Liver (tissue), 9 donors: ENCODE results near the gene GPR156. TPM values are rescaled to one million over a fixed set of nuclear protein-coding genes. Genes with fewer than 3 reads are reported as not detected.

ENCODE experiments used
- DNase-seq: peaks from one replicate; pipeline ENCODE4 v3.0.0-alpha.2; 2017; ENCODE audit warnings: low spot score
- H3K27ac ChIP-seq, 2 donors: one replicate each; pipeline ENCODE4 v1.7.0; 2013; ENCODE audit warnings: inconsistent platforms in 2 of 2, low read length in 2 of 2, control low read depth in 1 of 2, low read depth in 1 of 2, mild to moderate bottlenecking in 1 of 2
- H3K27me3 ChIP-seq, 4 donors: one replicate each; pipeline versions ENCODE4 v1.6.1 to v1.7.0; 2013; ENCODE audit warnings: low read length in 3 of 4, inconsistent platforms in 1 of 4, mild to moderate bottlenecking in 1 of 4, moderate library complexity in 1 of 4; ENCODE audit not compliant: control insufficient read depth in 4 of 4, insufficient read depth in 4 of 4
- H3K36me3 ChIP-seq, 4 donors: one replicate each; pipeline versions ENCODE4 v1.6.1 to v1.7.0; 2013; ENCODE audit warnings: low read length in 3 of 4, mild to moderate bottlenecking in 3 of 4, low read depth in 1 of 4, moderate library complexity in 1 of 4; ENCODE audit not compliant: control insufficient read depth in 4 of 4, insufficient read depth in 3 of 4
- H3K4me1 ChIP-seq, 4 donors: one replicate each; pipeline versions ENCODE4 v1.6.1 to v1.7.0; 2013; ENCODE audit warnings: low read length in 3 of 4, mild to moderate bottlenecking in 3 of 4, moderate library complexity in 1 of 4; ENCODE audit not compliant: control insufficient read depth in 4 of 4, insufficient read depth in 4 of 4
- H3K4me3 ChIP-seq, 3 donors: one replicate each; pipeline versions ENCODE4 v1.6.1 to v1.7.0; 2013; ENCODE audit warnings: low read length in 3 of 3, control low read depth in 1 of 3, low read depth in 1 of 3, mild to moderate bottlenecking in 1 of 3
- H3K9ac ChIP-seq, 2 donors: one replicate each; pipeline ENCODE4 v1.7.0; 2013; ENCODE audit warnings: low read length in 2 of 2, mild to moderate bottlenecking in 2 of 2, moderate library complexity in 2 of 2, control low read depth in 1 of 2, low read depth in 1 of 2
- H3K9me3 ChIP-seq, 4 donors: one replicate each; pipeline versions ENCODE4 v1.6.1 to v1.7.0; 2013; ENCODE audit warnings: low read length in 3 of 4; ENCODE audit not compliant: control insufficient read depth in 4 of 4
- CTCF ChIP-seq: fragments of 150-350 bp; IDR thresholded peaks from 2 replicates; pipeline ENCODE4 v1.5.1; 2017; ENCODE audit warnings: improper control_type of control experiment, low read depth, low read length; ENCODE audit not compliant: missing input control
- EGR1 ChIP-seq, 2 donors: IDR thresholded peaks; 2 replicates each; pipeline ENCODE4 v1.6.1; 2016 to 2018; ENCODE audit warnings: antibody characterized with exemption in 2 of 2, low read depth in 2 of 2
- FOXA2 ChIP-seq: IDR thresholded peaks from 2 replicates; pipeline ENCODE4 v1.6.1; 2016; ENCODE audit warnings: antibody characterized with exemption
- GABPA ChIP-seq, 2 donors: IDR thresholded peaks in 1 of 2; conservative IDR thresholded peaks in 1 of 2; 2 replicates each; pipeline ENCODE4 v1.6.1; 2016; ENCODE audit warnings: antibody characterized with exemption in 2 of 2, mild to moderate bottlenecking in 1 of 2, moderate library complexity in 1 of 2
- HNF4A ChIP-seq, 2 donors: conservative IDR thresholded peaks; 2 replicates each; pipeline ENCODE4 v1.6.1; 2016; ENCODE audit warnings: antibody characterized with exemption in 2 of 2, mild to moderate bottlenecking in 2 of 2
- HNF4G ChIP-seq: IDR thresholded peaks from 2 replicates; pipeline ENCODE4 v1.6.1; 2016; ENCODE audit warnings: antibody characterized with exemption
- JUND ChIP-seq, 2 donors: IDR thresholded peaks; 2 replicates each; pipeline ENCODE4 v1.6.1; 2016; ENCODE audit warnings: antibody characterized with exemption in 2 of 2
- NR2F2 ChIP-seq: IDR thresholded peaks from 2 replicates; pipeline ENCODE4 v1.6.1; 2016; ENCODE audit warnings: antibody characterized with exemption
- RXRA ChIP-seq, 2 donors: IDR thresholded peaks; 2 replicates each; pipeline ENCODE4 v1.6.1; 2017 to 2018; ENCODE audit warnings: antibody characterized with exemption in 2 of 2, mild to moderate bottlenecking in 1 of 2
- SP1 ChIP-seq: IDR thresholded peaks from 2 replicates; pipeline ENCODE4 v1.6.1; 2018; ENCODE audit warnings: antibody characterized with exemption, mild to moderate bottlenecking
- TAF1 ChIP-seq: conservative IDR thresholded peaks from 2 replicates; pipeline ENCODE4 v1.6.1; 2016; ENCODE audit warnings: antibody characterized with exemption, mild to moderate bottlenecking
- YY1 ChIP-seq: IDR thresholded peaks from 2 replicates; pipeline ENCODE4 v1.6.1; 2016; ENCODE audit warnings: antibody characterized with exemption, mild to moderate bottlenecking
- WGBS: extraction: QIAGEN DNeasy Blood & Tissue Kit; methylation state at CpG from one replicate; pipeline ENCODE4 v1.1.7; 2013; 5-methylcytosine and 5-hydroxymethylcytosine counted together
- polyA plus RNA-seq, 2 donors: library from polyadenylated mRNA; stranded (reverse) in 1 of 2; unstranded in 1 of 2; fragments of 200-250 nt in 1 of 2; fragments of >200 nt in 1 of 2; fragmentation: Nextera tagmentation in 1 of 2; extraction: Ambion mirVana in 1 of 2; gene quantifications; one replicate each; pipeline versions ENCODE4 v1.2.1 to v1.2.3, GENCODE V29; 2013 to 2015
- total RNA-seq, 2 donors: library from RNA; depleted of rRNA; stranded (reverse); fragments of >200 nt; gene quantifications; one replicate each; pipeline ENCODE4 v1.2.3, GENCODE V29; 2014
- donor health status: healthy.
- donor health status: healthy.
- donor health status: healthy.
- donor health status: healthy.
- donor health status: healthy.

The GPR156 gene
- total and polyA plus RNA-seq, 4 donors, result 0.02 to 0.17 (median 0.09) TPM; not detected in 1

DNA sequence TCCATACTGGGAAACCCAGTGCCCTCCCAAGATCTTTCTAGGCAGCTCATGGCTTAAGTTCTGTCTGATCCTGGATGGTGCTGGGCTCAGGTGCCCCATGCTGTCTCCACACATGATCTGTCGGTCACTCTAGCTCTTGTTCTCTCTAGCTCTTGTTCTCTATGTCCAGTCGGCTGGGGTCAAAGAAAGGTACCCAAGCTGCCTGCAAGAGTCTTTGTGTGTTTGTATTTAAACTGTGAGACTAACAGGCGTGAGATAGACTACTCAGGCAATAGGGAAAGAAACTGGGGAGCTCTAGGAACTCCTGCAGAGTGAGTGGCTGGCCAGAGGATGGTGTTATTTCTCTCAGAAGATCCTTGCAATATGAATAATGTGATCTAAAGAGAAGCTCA, 40.2 kb downstream of the GPR156 start:
- Histone ChIP-seq H3K9me3 (no peaks in the 10 kb centered on the region), H3K27me3 (no peaks in the 10 kb centered on the region), H3K4me3 (no peak overlapping the region), H3K4me1 (no peaks in the 10 kb centered on the region), H3K9ac (no peak overlapping the region), H3K27ac (no peak overlapping the region), H3K36me3 (no peaks in the 10 kb centered on the region)
- DNase-seq, result no peak
- TF ChIP-seq SP1 (no peak), NR2F2 (no peak), YY1 (no peak)
- 78% methylated on average over 3 of the region's 3 CpGs for WGBS

DNA sequence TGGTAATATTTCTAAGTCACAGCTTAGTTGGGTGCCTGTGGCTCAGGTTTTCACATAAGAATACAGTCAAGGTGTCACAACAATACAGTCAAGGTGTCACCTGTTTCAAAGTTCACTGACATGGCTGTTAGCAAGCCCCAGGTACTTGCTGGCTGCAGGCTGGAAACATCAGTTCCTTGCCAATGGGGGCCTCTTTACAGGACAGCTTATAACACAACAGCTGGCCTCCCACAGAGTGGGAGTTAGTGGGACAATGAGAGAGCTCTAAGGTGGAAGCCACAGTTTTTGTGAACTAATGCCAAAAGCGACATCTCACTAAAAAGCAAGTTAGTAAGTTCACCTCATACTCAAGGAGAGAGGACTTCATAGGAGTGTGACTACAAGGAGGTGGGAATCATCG, 45.4 kb downstream of the GPR156 start:
- Histone ChIP-seq H3K27ac (no peak overlapping the region), H3K4me3 (no peak overlapping the region), H3K4me1 (no peaks in the 10 kb centered on the region), H3K9me3 (no peaks in the 10 kb centered on the region), H3K9ac (no peak overlapping the region), H3K36me3 (no peaks in the 10 kb centered on the region), H3K27me3 (no peaks in the 10 kb centered on the region)
- WGBS, result 91% methylated on average over 2 of the region's 2 CpGs
- no peak for TF ChIP-seq HNF4G
- TF ChIP-seq TAF1, result no peak
- TF ChIP-seq EGR1 (IDR thresholded peaks at IDR 0.05; ENCODE audit: low read depth in 2 of 2), result no peak
- no peak for TF ChIP-seq FOXA2
- TF ChIP-seq HNF4A (conservative IDR thresholded peaks at IDR 0.05), result no peak
- DNase-seq, result no peak

GRCh38 chr3:120227710-120228347, 57.2 kb downstream of the GPR156 start:
- Histone ChIP-seq H3K9me3 (peaks cover 0 to 2% (median 0%) of the 10 kb centered on the region in 4 donors), H3K9ac (no peak overlapping the region), H3K4me3 (no peak overlapping the region), H3K4me1 (no peaks in the 10 kb centered on the region), H3K27ac (no peak overlapping the region), H3K27me3 (no peaks in the 10 kb centered on the region), H3K36me3 (no peaks in the 10 kb centered on the region)
- TF ChIP-seq GABPA (IDR thresholded peaks at IDR 0.05 in 1 of 2, conservative IDR thresholded peaks at IDR 0.05 in 1 of 2), result no peak
- no peak for DNase-seq
- WGBS, result 87% methylated on average over 2 of the region's 2 CpGs

DNA sequence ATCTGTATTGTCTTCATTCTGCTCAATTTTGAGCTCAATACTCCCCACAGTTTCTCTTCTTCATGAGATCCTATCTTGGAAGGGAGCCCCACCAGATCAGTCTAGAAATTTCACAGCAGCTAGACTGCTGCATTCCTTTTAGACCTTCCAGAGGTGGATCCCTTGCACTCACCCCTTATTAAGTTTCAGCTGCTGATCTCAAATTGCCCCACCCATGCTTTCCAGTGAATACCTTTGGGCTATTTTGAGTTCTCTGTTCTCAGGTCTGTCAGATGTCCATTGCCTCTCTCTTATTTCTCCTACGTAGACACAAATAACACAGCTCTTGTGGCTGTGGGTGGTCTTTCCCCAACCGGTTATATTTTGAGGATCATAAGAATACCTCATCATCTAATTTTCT, 60.8 kb downstream of the GPR156 start:
- TF ChIP-seq JUND (IDR thresholded peaks at IDR 0.05), result no peak
- TF ChIP-seq RXRA (IDR thresholded peaks at IDR 0.05), result no peak
- no peak for TF ChIP-seq CTCF
- no peak overlapping the region for H3K27ac ChIP-seq
- no peaks in the 10 kb centered on the region for H3K4me1 ChIP-seq
- 94% methylated on average over 2 of the region's 2 CpGs for WGBS
- H3K36me3 ChIP-seq, result no peaks in the 10 kb centered on the region
- no peaks in the 10 kb centered on the region for H3K27me3 ChIP-seq
- H3K4me3 ChIP-seq, result no peak overlapping the region
- H3K9ac ChIP-seq, result no peak overlapping the region
- H3K9me3 ChIP-seq, result no peaks in the 10 kb centered on the region
- no peak for DNase-seq
